NCI-H226 (cell line): ENCODE results near the gene TRMT1.
A peak's percentile ranks its signal among the peaks of the same experiment; 100 is the strongest.

Experiments
- DNase-seq: peaks from one replicate; pipeline ENCODE4 v3.0.0-alpha.2; 2015

Gene TRMT1

DNA sequence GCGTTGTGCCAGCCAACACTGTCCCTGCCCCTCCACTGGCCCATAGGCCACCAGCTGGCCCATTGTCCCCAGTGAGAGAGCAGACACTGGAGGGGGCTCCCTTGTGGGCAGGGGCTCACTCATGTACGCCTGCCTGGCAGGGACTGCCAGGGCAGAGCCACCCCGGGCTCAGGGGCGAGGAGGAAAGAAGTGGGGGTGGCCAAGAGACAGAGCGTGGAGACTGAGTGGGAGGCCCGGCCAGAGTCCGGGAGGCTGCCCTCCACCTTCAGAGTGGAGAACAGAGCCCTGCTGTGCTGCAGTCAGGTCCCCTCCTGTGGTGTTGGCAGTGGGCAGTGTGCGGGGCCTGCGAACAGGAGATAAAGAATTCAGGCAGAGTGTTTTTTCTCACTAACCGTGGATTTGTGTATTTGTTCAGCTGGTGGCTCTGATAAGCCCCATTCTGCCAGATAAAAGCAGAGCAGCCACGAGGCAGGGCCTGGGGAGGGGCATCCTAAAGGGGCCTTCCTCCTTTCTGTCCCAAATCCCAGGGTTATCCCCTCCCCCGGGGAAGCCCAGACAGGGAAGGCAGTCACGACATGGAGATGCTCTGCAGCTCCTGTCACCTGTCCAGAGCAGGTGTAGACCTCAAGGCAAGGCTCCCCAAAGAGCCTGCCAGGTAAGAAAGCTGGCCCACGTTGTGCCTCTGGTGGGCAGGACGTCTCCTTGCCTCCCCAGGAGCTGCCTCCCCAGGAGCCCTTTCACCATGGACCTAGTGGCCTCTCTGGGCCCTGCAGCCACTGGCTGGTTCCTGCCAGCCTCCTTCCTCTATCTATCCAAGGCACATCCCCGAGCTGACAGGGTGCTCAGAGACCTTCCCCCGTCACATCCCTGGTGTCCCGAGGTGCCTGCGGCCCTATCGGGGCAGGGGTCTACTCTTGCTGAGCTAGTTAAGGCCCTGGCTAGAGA lies 46.9 kb downstream of the TRMT1 start:
- no peak for DNase-seq

DNA sequence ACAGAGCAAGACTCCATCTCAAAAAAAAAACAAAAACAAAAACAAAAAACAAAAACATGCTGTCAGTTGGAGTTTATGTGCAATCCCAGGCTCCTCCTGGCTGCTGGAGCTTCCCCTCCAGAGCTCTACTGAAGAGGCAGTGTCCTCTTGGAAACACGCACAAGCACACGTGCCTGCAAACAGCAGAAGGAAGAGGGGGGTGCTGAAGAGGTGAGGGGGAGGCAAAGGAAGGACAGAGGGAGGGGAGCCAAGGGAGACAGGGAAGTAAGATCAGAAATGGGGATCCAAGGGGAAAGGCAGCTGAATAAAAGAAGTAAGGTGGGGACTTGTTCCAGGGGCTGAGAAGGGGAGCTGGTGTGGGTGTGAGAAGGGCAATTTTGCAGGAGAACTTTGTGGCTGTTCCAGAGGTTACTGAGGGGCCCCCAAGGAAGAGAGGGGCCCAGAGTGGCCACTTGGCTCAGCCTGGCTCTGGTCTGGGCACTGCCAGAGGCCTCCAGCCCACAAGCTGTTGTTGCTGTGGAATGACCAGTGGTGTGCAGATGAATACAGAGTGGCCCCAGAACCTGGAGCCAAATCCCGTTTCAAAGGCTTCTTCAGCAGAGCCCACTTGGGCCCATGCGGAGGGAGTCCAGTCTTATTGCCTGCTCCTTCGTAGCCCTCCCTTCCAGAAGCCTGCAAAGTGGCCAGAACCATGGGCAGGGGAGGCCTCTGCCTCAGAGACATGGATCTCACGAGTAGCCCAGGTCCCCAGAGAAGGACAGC lies 48.3 kb downstream of the TRMT1 start:
- no peak for DNase-seq

DNA sequence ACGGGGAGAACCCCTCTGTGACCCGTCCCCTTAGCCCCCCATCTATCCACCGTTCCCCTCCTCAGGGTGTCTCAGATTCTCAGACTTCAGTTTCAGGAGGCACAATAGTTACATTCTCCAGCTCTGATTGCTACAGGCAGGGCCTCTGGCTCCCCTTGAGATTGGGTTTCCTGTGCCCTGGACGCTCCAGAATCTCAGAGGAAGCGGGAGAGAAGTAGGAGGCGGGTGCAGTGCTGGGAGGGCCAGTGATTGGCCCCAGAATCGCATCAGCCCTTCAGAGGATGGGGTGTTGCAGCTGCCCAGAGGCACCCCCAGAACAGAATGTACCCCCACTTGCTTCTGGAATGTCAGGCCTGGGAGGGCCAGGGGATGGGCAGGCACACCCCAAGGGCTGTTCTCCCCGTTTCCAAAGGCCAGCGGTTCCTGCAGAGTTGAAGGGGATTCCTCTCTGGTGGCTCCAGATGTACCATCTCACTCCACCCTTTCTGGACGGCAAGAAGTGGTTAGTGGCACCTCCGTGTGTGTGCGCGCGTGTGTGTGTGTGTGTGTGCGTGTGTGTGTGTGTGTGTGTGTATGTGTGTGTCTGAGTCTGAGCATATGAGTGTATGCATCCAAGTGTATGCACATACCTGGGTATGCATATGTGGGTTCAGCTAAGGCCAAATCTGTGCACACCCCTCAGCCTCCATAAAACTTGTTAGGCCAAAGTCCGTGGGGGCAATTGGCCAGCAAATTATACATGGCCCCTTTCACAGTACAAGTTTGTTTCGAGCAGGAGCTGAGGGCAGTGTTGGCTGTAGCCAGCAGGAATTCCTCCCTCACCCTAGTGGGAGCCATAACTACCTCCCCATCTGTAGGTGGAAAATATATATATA lies 49.4 kb downstream of the TRMT1 start:
- DNase-seq, result no peak

DNA sequence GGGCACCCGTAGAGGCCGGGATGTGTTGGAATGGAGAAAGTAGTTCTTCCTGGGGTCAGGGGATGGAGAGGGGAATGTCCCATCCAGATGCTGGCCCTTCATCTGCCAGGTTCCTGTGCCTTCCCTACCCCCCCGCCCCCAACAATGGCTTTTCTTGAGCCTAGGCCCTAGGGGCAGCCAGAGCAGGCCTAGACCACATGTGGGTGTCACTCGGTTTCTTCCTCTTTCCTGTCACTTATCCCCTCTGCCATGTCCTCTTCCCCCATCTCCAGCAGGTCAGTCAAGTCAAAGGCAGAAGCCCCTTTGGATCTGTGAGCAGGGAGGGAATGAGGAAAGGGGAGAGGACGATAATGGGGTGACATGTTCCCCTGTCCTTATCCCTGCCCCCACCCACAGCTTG lies 50.3 kb downstream of the TRMT1 start:
- no peak for DNase-seq

DNA sequence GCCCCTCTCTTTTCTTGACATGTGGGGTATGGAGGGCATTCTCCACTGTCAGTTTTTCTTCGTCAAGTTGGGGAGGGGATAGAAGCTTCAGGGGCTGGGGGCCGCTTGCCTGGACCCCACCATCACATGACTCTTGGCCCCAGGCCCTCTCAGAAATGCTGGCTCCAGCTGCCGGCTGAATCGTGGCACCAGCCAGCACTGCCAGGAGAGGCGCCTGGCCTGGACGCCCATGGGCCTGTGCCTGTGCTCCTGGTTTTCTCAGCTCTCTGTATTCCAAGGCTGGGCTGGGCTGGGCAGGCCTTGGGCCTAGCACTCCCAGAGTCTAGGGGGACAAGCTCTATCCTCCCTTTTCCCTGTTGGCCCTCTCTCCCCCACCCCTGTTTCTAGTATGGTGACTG lies 52.4 kb downstream of the TRMT1 start:
- DNase-seq, result no peak

DNA sequence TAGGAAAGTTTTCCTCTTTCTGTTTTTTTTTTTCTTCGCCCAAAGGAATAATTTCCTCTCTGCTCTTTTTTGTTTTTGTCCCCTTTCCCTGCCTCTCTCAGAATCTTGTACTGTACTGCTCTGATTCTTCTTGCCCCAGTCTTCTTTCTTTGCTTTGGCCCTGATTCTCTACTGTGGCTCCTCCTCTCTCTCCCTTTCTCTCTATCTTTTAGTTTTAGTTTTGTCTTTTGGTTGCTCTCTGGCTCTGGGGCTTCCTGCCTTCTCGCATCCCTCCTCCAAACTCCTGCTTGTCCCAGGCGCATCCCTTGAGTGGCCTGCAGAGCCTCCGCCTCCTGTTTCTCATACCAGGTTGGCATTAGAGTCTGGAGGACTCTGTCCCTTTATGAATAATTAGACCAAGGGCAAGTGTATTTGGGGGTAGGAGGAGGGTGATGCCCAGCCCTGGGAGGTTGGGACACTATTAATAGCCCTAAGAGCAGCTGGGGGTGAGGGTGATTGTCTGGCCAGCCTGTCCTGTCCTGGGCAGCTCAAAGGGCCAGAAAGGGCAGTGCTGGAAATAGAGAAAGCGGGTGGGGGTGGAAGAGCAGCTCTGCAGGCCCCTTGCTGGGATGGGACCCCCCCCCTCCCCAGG lies 53.0 kb downstream of the TRMT1 start:
- DNase-seq, result no peak

DNA sequence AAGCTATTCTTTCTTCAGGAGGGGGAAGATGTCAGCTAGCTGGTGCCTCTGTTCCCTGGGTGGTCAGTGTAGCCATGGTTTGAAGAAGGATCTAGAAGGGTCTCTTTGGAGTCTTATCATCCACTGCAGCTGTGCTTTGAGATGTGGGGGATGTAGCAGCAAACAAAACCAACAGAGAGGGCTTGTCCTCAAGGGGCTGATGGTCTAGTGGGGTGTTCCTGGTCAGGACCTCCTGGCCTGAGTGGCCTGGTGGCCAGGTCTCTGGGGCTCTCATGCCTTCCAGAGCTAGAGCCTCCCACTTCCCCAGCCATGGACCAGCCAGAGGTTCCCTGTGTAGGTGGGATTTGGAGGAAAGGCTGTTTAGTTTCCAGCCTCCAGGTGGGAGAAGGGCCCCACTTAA lies 54.2 kb downstream of the TRMT1 start:
- DNase-seq, result no peak

DNA sequence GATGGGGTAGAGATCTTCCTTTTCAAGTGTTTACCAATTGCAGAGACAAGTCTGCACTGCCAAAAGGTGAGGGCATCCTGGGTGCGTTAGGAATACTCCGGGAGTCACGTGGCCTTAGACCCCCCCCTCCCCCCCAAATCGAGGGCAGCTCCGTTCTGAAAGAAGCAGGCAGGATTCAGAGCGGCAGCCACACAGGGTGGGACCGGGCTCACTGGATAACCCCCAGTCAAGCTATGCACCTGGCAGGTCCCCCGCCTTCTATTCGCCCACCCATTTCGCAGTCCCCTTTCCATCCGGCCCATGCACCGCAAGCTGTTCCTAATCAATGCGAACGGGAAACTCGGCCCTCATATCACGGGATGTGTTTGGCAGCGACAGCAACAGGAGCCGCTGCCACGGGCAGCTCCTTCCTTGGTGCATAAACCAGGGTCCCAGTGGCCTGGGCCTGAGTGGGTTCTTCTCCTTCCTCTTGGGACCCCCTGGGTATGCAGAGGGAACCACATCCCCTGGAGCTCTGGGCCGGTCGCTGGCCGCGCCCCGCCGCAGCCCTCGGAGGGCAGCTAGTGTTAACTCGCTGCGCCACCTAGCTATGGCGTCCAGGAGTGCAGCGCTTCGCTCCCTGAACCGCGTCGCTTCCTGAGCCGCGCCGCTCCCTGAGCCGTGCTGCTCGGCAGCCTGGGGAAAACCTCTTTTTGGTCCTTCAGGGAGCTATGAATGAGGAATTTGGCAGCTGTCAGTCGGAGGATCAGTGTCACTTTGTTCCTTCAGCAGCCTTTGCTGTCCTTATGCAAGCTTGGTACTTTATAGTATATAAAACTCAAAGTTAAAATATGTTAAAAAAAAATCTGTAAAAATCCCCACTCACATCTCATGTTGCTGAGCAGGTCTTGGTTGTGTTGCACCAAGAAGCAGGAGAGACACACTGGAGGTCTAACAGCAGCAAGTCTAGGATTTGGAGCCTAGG lies 55.3 kb downstream of the TRMT1 start:
- peak; percentile 55 for DNase-seq

DNA sequence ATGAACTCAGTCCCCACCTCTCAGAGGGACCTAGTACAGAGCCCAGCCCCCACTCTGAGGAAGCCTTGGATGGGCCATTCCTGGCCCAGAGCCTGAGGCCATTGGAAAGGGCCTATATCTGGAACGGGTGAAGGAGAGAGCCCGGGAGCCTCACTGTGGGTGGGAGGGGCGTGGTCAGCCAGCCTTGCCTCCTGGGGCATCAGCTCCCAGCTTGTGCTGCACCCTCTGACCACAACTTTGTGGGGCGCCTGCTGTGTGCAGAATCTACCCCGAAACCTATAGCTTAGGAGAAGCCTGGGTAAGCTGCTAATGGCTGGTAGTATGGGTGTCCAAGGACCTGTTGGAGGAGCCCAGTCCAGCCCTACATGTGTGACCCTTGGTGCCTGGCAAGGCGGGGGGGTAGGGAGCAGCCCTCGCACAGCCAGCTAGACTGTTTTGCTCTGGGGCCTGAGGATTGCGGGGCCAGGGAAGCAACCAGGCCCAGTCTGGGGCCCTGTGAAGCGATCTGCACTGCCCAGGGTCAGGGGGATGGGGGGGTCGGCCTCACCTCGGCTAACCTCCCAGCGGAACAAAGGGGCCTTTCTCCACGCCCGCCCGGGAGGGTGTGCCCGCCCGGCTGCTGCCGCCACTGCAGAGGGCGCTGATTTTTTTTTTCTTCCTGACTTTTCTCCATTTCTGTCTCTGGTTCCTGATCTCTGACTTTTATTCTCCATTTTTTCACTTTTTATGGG lies 56.1 kb downstream of the TRMT1 start:
- DNase-seq, result peak; percentile 64

DNA sequence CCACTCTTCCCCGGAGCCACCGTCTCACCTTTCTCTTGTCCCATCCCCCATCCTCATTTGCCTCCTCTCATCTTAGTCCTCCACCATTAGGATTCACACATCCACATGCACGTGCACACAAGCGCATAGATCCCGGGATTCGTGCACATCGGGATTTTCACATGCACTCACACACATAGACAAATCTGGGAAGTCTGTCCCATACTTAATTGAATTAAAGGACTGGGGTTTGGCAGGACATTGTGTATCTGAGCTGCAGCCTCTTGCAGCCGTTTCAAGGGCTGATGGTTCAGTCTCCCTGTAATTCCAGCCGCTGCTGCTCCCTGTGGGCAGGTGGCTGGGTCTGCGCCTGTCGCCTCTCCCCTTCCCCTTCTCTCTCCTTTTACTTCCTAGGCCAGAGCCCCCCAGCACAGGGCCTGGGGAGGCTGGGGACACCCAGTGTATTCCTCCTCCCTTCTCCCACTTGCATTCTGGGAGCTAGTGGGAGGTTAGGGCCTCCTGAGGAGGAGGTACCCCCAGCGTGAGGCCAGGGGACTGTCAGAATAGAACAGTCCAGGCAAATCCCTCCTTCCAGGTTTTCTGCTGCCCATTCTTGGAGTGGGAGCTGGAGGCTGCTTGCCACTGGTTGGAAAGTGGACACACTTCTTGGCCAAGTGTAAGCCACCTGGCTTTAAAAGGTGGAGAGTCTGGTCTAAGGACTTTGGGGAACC lies 57.4 kb downstream of the TRMT1 start:
- no peak for DNase-seq

DNA sequence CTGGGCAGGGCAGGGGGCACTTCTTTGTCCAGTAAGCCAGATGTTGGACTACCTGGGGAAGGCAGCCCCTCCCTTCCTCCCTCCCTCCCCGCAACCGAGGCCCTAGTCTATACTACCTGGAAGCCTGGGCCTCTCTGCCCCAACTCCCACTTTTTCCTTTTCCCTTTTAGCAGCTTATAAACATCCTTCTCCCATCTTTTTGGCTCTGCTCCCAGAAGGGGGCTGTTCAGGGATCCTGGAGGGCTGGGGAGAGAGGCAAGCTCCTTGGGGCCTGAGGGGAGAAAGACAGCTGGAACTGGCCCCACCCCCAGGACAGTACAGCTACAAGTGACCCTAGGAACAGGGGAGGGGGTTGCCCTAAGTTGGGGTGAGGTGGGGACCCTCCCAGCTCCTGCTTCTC lies 58.8 kb downstream of the TRMT1 start:
- no peak for DNase-seq

DNA sequence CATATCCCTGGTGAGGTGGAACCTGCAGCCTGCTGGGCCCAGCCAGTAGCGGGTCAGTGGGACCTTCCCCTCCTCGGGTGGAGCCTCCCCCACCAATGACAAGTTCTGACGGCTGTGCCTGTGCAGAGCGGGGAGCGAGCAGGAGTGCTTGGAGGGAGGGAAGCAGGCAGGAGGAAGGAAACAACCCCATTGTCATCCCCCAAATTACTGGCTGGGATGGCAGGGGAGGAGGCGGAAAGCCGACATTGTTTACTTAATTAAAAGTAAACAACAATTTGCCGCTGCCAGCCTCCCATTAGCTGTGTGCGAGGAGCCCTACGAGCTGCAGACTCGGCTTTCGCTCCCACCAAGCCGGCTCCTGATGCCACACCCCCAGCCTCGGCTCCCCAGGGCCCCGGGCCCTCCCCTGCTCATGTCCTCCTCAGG lies 59.4 kb downstream of the TRMT1 start:
- no peak for DNase-seq

DNA sequence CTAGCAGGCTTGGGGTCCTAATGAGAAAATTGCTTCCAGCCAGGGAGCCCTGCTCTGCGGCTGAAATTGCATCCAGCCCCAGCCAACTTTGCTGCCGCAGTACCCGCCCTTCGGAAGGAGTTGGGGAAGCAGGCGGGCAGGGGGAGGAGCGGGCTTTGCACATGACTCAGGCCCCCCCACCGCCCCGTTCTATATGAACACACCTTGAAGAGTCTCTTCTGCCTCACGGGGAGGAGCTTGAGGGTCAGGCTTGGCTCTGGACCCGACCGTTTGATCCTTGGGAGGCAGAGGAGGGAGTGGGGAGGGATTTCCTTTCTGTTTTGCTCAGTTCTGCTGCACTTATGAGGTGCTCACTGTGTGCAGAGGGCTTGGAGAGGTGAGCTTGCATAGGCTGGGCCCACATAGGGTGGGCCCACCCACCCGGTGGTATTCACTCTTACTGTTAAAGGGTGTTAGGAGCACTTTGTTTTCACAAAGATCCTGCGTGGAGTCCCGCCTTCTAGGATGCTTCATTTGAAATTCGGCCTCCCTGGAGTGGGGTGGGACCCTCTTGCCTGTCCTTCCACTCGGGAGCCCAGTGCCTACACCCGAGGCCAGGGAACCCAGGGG lies 60.4 kb downstream of the TRMT1 start:
- DNase-seq, result peak; percentile 95

DNA sequence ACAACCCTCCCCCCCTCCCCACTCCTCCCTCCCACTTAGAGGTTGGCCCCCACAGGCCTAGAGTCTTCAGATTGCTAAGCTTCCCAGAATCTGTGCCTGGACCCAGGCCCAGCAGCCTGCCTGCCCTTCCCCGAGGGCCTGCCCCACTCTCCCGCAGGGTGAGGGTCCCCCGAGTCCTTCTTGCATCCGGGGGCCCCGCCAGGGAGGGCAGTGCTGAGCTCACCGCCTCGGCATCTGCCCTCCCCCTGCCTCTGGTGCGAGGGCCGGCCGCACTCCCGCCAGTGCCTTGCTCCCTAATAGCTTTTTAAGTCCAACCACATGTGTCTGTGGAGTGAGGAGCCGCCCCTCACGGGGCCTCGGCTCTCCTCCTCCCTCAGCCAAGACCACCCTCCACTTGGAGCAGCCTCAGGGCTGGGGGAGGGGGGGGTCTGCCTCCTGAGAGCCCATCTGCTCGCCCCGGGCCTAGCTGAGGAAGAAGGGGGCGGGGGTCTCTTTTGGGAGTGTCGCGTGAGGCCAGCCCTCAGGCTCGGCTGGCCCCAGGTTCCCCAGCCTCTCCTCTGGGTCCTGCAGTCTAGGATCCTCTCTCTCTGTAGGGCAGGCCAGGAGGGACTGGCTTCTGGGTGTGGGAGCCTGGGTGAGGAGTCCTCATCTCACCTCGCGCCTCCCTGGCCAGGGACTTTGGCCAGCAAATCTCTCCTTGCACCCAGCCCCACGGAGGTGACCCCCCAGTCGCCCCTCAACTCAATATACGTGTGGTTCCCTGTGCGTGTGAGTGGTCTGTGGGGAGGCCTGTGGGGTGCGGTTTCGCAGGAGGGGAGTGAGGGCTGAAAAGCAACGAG lies 61.1 kb downstream of the TRMT1 start:
- peak; percentile 96 for DNase-seq
